IPS-18a (cell line): ENCODE results near the gene BMP10.

ENCODE experiments used
- H3K27ac ChIP-seq: one replicate; pipeline ENCODE4 v1.5.1; 2013; ENCODE audit warnings: low read length
- H3K27me3 ChIP-seq: one replicate; pipeline ENCODE4 v1.6.1; 2013; ENCODE audit warnings: mild to moderate bottlenecking, low read length; ENCODE audit not compliant: control insufficient read depth, insufficient read depth
- H3K36me3 ChIP-seq: one replicate; pipeline ENCODE4 v1.6.1; 2013; ENCODE audit warnings: low read depth, low read length; ENCODE audit not compliant: control insufficient read depth
- H3K4me1 ChIP-seq: one replicate; pipeline ENCODE4 v1.6.1; 2013; ENCODE audit warnings: low read depth, low read length; ENCODE audit not compliant: control insufficient read depth
- H3K4me3 ChIP-seq: one replicate; pipeline ENCODE4 v1.5.1; 2013; ENCODE audit warnings: low read length
- H3K9ac ChIP-seq: one replicate; pipeline ENCODE4 v1.6.1; 2013; ENCODE audit warnings: mild to moderate bottlenecking, low read length, moderate library complexity
- H3K9me3 ChIP-seq: one replicate; pipeline ENCODE4 v1.6.1; 2013; ENCODE audit warnings: low read depth, low read length; ENCODE audit not compliant: control insufficient read depth

Gene BMP10

DNA sequence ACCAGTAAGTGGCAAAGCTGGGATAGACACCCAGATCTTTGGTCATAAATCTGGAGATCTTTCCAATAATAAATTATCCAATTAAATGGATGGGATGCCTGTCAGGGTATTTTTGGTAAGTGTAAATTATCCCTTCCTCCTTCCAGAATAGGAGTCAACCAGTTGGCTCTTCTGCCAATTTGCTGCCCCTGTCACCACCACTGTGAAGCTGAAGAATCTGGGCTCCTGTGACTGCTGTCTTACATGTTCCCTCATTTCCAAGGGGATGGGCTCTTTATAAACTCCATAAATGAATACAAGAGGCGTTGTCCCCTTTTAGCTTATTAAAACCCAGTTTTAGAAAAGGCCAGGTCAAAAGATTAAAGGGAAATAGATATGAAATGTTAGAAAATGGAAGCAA lies 17.8 kb upstream of the BMP10 start:
- H3K36me3 ChIP-seq, result no peaks in the 10 kb centered on the region
- H3K27me3 ChIP-seq, result no peaks in the 10 kb centered on the region
- no peaks in the 10 kb centered on the region for H3K9me3 ChIP-seq
- H3K9ac ChIP-seq, result no peak overlapping the region
- no peak overlapping the region for H3K4me3 ChIP-seq
- H3K27ac ChIP-seq, result no peak overlapping the region
- H3K4me1 ChIP-seq, result no peaks in the 10 kb centered on the region

GRCh38 chr2:68888038-68888704 lies 17.0 kb upstream of the BMP10 start:
- Histone ChIP-seq H3K4me3 (no peak overlapping the region), H3K27me3 (no peaks in the 10 kb centered on the region), H3K27ac (no peak overlapping the region), H3K9ac (no peak overlapping the region), H3K4me1 (no peaks in the 10 kb centered on the region), H3K9me3 (no peaks in the 10 kb centered on the region), H3K36me3 (no peaks in the 10 kb centered on the region)

DNA sequence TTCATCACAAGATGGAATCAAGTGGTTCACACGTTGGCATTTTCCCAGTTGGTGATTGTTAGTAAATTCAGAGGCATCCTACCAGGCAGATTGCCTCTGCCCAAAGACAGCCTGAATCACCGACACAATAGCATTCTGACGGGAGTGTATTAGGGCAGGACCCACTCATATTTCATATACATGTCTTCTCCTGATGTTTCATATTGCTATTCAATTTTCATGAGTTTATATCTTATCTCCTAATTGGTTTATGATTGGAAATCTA lies 14.5 kb upstream of the BMP10 start:
- Histone ChIP-seq H3K4me3 (no peak overlapping the region), H3K9me3 (no peaks in the 10 kb centered on the region), H3K9ac (no peak overlapping the region), H3K4me1 (no peaks in the 10 kb centered on the region), H3K27me3 (no peaks in the 10 kb centered on the region), H3K27ac (no peak overlapping the region), H3K36me3 (no peaks in the 10 kb centered on the region)

GRCh38 chr2:68885074-68885810 lies 14.0 kb upstream of the BMP10 start:
- Histone ChIP-seq H3K4me1 (no peaks in the 10 kb centered on the region), H3K9me3 (no peaks in the 10 kb centered on the region), H3K4me3 (no peak overlapping the region), H3K36me3 (no peaks in the 10 kb centered on the region), H3K27ac (no peak overlapping the region), H3K9ac (no peak overlapping the region), H3K27me3 (no peaks in the 10 kb centered on the region)

- H3K9ac ChIP-seq, result no peak overlapping the region
- H3K4me1 ChIP-seq, result no peaks in the 10 kb centered on the region
- no peaks in the 10 kb centered on the region for H3K36me3 ChIP-seq
- no peak overlapping the region for H3K4me3 ChIP-seq
- H3K9me3 ChIP-seq, result no peaks in the 10 kb centered on the region
- H3K27ac ChIP-seq, result no peak overlapping the region
- no peaks in the 10 kb centered on the region for H3K27me3 ChIP-seq
These were observed 9.0 kb upstream of the BMP10 start for GRCh38 chr2:68880213-68880612.

DNA sequence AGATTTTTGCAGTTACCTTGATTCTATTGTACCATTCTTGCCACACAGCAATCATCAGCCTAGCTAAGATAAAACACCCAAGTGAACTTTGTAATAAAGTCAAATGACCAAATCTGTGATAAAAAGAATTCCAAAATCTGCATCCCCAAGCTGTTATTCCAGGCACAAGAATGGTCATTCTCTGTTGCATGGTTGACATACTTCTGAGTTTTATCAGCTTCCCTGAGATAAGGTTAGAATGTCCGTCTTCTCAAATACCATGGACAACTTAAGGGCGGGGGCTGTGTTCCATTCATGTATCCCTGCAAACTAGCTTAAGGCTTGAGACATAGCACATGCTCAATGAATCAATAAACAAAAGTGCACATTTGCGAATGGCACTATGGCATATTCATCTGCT lies 8.1 kb upstream of the BMP10 start:
- no peaks in the 10 kb centered on the region for H3K36me3 ChIP-seq
- no peak overlapping the region for H3K4me3 ChIP-seq
- no peaks in the 10 kb centered on the region for H3K27me3 ChIP-seq
- no peak overlapping the region for H3K27ac ChIP-seq
- H3K4me1 ChIP-seq, result no peaks in the 10 kb centered on the region
- no peak overlapping the region for H3K9ac ChIP-seq
- H3K9me3 ChIP-seq, result no peaks in the 10 kb centered on the region

DNA sequence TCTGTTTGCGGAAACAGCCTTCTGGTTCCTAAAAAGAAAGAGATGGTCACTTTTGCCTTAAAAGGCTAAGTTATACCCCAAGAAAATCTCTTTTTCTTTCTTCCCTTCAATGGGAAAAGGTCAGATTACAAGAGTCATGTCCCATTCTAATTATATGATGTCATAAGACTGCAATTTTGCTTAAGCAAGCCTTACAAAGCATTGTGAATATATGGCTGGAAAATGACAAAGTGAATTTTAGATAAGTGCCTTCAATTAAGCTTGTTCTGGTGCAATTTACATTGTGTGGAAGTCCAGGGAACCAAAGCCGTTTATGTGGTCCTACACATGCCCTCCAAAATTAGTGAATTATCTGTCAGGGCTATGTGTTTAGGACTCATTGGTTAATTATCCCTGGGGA lies 7.6 kb upstream of the BMP10 start:
- H3K9me3 ChIP-seq, result no peaks in the 10 kb centered on the region
- no peak overlapping the region for H3K4me3 ChIP-seq
- no peaks in the 10 kb centered on the region for H3K27me3 ChIP-seq
- no peaks in the 10 kb centered on the region for H3K4me1 ChIP-seq
- H3K9ac ChIP-seq, result no peak overlapping the region
- H3K36me3 ChIP-seq, result no peaks in the 10 kb centered on the region
- no peak overlapping the region for H3K27ac ChIP-seq

DNA sequence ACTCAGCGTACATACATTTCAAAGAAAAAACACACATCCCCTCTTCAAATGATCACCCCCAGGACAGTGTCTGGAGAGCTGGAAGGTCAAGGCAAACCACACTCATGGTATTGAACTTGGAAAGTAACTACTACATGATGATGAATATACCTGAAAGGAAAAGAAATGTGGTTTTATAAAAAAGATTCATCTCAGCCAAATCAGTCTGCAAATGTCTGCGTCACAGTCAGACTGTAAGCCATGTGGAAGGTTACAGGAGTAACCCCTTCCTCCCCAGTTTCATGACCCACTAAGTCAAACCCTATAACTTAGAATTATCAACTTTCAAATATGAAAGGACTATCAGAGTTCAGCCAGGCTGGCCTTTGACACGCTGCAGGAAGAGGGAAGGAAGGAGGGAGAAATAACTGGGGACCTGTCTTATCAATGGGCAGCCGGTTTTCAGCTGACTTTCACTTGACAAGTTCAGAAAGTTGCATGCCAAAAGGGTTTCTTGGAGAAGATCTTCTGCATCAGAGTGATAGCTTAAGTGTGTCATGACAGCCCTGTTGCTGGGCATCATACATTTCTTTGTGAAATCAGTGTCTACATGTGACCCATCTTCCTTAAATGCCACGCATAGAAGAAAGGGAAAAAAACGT lies 7.0 kb upstream of the BMP10 start:
- Histone ChIP-seq H3K4me1 (no peaks in the 10 kb centered on the region), H3K27me3 (no peaks in the 10 kb centered on the region), H3K9ac (no peak overlapping the region), H3K4me3 (no peak overlapping the region), H3K9me3 (no peaks in the 10 kb centered on the region), H3K36me3 (no peaks in the 10 kb centered on the region), H3K27ac (no peak overlapping the region)

DNA sequence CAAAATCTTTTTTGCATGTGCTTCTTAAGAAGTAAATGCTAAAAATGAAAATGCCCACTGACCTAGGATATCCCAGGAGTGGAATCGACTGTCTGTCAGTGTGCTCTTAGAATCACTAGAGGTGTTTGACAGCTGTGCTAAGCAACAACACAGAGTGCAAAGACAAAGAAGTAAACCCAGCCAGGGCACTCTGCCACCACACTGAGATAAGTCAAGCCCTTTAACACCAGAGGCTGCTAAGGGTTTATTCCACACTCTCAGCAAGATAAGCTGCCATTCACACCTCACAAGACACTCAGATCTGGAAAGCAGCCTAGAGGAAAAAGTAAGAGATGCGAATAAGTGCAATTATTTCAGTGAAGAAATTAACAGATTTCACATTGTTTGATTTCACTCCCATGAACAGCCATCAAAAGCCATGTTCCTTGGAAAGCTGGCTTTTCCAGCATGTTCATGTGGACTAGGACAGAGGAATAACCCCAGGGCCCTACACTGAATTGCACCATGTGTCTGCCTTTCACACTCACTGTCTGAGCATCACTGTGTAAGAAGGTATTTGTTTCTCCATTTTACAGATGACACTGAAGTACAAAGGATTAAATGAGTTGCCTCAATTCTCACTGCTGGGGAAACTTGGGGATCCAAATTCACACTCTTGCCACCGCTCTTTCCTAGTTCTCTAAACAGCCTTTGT lies 6.0 kb upstream of the BMP10 start:
- H3K4me3 ChIP-seq, result no peak overlapping the region

DNA sequence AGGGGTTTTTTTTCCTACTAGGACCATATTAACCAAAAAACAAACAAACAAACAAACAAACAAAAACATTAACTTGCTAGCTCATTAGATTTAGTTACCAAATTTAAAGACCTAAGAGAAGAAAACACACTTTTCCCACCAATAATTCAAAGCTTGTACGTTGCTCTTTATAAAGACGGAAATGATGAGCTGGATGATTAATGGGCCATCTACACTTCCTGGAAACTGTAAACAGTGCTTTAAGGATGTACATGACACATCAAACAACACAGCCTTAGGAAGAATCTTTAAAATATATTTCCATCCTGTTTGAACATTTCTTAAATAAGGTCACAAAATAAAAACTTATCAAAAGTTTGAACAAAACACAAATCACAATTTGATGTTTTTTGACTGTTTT lies 982 bp downstream of the BMP10 start:
- H3K4me1 ChIP-seq, result no peaks in the 10 kb centered on the region
- no peaks in the 10 kb centered on the region for H3K27me3 ChIP-seq
- H3K36me3 ChIP-seq, result no peaks in the 10 kb centered on the region
- H3K9me3 ChIP-seq, result no peaks in the 10 kb centered on the region
- no peak overlapping the region for H3K27ac ChIP-seq
- no peak overlapping the region for H3K4me3 ChIP-seq
- no peak overlapping the region for H3K9ac ChIP-seq

More for the DNA sequence above, 6.0 kb upstream of the BMP10 start:
- Histone ChIP-seq H3K27ac (no peak overlapping the region), H3K9ac (no peak overlapping the region), H3K9me3 (no peaks in the 10 kb centered on the region), H3K27me3 (no peaks in the 10 kb centered on the region), H3K4me1 (no peaks in the 10 kb centered on the region), H3K36me3 (no peaks in the 10 kb centered on the region)

- Histone ChIP-seq H3K36me3 (no peaks in the 10 kb centered on the region), H3K9ac (no peak overlapping the region), H3K9me3 (no peaks in the 10 kb centered on the region), H3K4me3 (no peak overlapping the region), H3K27ac (no peak overlapping the region), H3K4me1 (peaks cover 3% of the 10 kb centered on the region), H3K27me3 (no peaks in the 10 kb centered on the region)
These were observed 6.1 kb downstream of the BMP10 start for GRCh38 chr2:68865108-68865507.
